DMS 273 treated with DMSO at 0.1 percent for 48 hours (cell line): ENCODE data around the gene KDM3A.

Experiments
- DNase-seq: peaks from one replicate; lab custom pipeline; 2025; lab: John Stamatoyannopoulos, UW

The KDM3A gene

GRCh38 chr2:86440631-86441391 is at the start of gene KDM3A:
TSS of gene KDM3A (plus strand) at chr2:86441371. CDS start at chr2:86442048, 677 bp downstream.
- peak; percentile 94 for DNase-seq

GRCh38 chr2:86392873-86393518 is 48.2 kb upstream of the KDM3A start:
- peak; percentile 23 for DNase-seq

- peak; percentile 97 for DNase-seq
These were observed 47.4 kb upstream of the KDM3A start for GRCh38 chr2:86393521-86394491.

- peak; percentile 19 for DNase-seq
These were observed 44.8 kb upstream of the KDM3A start for GRCh38 chr2:86396291-86396785.

GRCh38 chr2:86397986-86398385 is 43.2 kb upstream of the KDM3A start:
- DNase-seq = no peak

- no peak for DNase-seq
These were observed 42.4 kb upstream of the KDM3A start for GRCh38 chr2:86398500-86399474.

- no peak for DNase-seq
These were observed 40.9 kb upstream of the KDM3A start for GRCh38 chr2:86400321-86400720.

- no peak for DNase-seq
These were observed 30.6 kb upstream of the KDM3A start for GRCh38 chr2:86410581-86410980.

- no peak for DNase-seq
These were observed 29.8 kb upstream of the KDM3A start for GRCh38 chr2:86411396-86411795.

- DNase-seq = no peak
These were observed 29.2 kb upstream of the KDM3A start for GRCh38 chr2:86412007-86412406.

GRCh38 chr2:86413296-86414094 is 27.7 kb upstream of the KDM3A start:
- DNase-seq = no peak

- DNase-seq = peak; percentile 52
These were observed 26.2 kb upstream of the KDM3A start for GRCh38 chr2:86414996-86415395.

- DNase-seq = no peak
These were observed 25.0 kb upstream of the KDM3A start for GRCh38 chr2:86416146-86416545.

GRCh38 chr2:86417961-86418360 is 23.2 kb upstream of the KDM3A start:
- DNase-seq = no peak

- no peak for DNase-seq
These were observed 20.3 kb upstream of the KDM3A start for GRCh38 chr2:86420913-86421312.

- DNase-seq = no peak
These were observed 14.9 kb upstream of the KDM3A start for GRCh38 chr2:86426271-86426670.

GRCh38 chr2:86429335-86429734 is 11.8 kb upstream of the KDM3A start:
- no peak for DNase-seq

- no peak for DNase-seq
These were observed 10.8 kb upstream of the KDM3A start for GRCh38 chr2:86430368-86430767.

- DNase-seq = no peak
These were observed 8.0 kb upstream of the KDM3A start for GRCh38 chr2:86433137-86433536.

GRCh38 chr2:86434290-86434689 is 6.9 kb upstream of the KDM3A start:
- DNase-seq = no peak
